HCT116 (cell line): ENCODE measurements around the gene TEX29. TPM values are rescaled to one million over a fixed set of nuclear protein-coding genes. Genes with fewer than 3 reads are reported as not detected.

Experiments used
- ATAC-seq: fragments of 200-7000 bp; cut with Tn5 transposase; 2 replicates; pipeline ENCODE4 v1.9.1; 2020; ENCODE audit warnings: mild to moderate bottlenecking, moderate library complexity
- BruUV-seq: library from RNA; stranded (reverse); fragments of 400-500 nt; replicated peaks from 2 replicates; lab custom pipeline; 2021; lab: Mats Ljungman, UMichigan
- CTCF ChIA-PET: fragments of 300-600 bp; sonication (Branson Sonifier 250); formaldehyde crosslinking; loops from one replicate; lab custom pipeline; 2021; ENCODE audit warnings: antibody characterized with exemption; lab: Charles Lee
- POLR2A ChIA-PET: fragments of 300-600, 350-600 bp; sonication (Branson Sonifier 250); formaldehyde crosslinking; loops from one replicate; lab custom pipeline; 2021; ENCODE audit warnings: antibody characterized with exemption; lab: Charles Lee
- RAD21 ChIA-PET, 2 experiments: fragments of 300-600 bp; sonication (Branson Sonifier 250); formaldehyde crosslinking; loops; one replicate each; lab custom pipeline; 2023; ENCODE audit warnings: low total read pairs in 2 of 2; ENCODE audit not compliant: uncharacterized antibody in 2 of 2, unreplicated experiment in 2 of 2, low non-redundant PET in 1 of 2; lab: Charles Lee
- DNase-seq: peaks from one replicate; pipeline ENCODE4 v3.0.0-alpha.2; 2010; ENCODE audit warnings: low read depth, low spot score
- H2AFZ ChIP-seq: fragments of 200-600 bp; shearing (Covaris generic), sonication (generic); 2 replicates; pipeline ENCODE4 v1.6.1; 2017; ENCODE audit warnings: low read depth, mixed run types, mixed read lengths, antibody characterized with exemption, low read length; ENCODE audit not compliant: poor library complexity, severe bottlenecking
- H3K27ac ChIP-seq: 2 replicates; pipeline ENCODE4 v1.5.1; 2012; ENCODE audit warnings: low read depth, low read length
- H3K27me3 ChIP-seq: fragments of 200-600 bp; sonication (generic); 2 replicates; pipeline ENCODE4 v1.6.1; 2016; ENCODE audit warnings: mixed run types, low read length, mixed read lengths; ENCODE audit not compliant: insufficient read depth
- H3K36me3 ChIP-seq, 2 experiments: fragments of 200-500 bp in 1 of 2; fragments of 200-600 bp in 1 of 2; sonication (Bioruptor generic) in 1 of 2; sonication (generic) in 1 of 2; 2 replicates each; pipeline versions ENCODE4 v1.5.1 to v1.6.1; 2014 to 2016; ENCODE audit warnings: low read length in 2 of 2, inconsistent platforms in 1 of 2, mixed read lengths in 1 of 2, mixed run types in 1 of 2; ENCODE audit not compliant: insufficient read depth in 2 of 2, control insufficient read depth in 1 of 2
- H3K4me1 ChIP-seq, 2 experiments: fragments of 200-600 bp in 1 of 2; sonication (generic) in 1 of 2; 2 replicates each; pipeline versions ENCODE4 v1.5.1 to v1.6.1; 2012 to 2017; ENCODE audit warnings: low read length in 2 of 2, inconsistent platforms in 1 of 2, mild to moderate bottlenecking in 1 of 2, mixed read lengths in 1 of 2, mixed run types in 1 of 2, moderate library complexity in 1 of 2; ENCODE audit not compliant: insufficient read depth in 2 of 2, control insufficient read depth in 1 of 2
- H3K4me2 ChIP-seq: fragments of 200-600 bp; sonication (generic); 2 replicates; pipeline ENCODE4 v1.6.1; 2017; ENCODE audit warnings: mixed run types, low read length, mixed read lengths
- H3K4me3 ChIP-seq, 2 experiments: fragments of 200-600 bp in 1 of 2; sonication (generic) in 1 of 2; replicated peaks in 1 of 2; 2 replicates each; pipeline ENCODE4 v1.5.1; 2011 to 2016; ENCODE audit warnings: low read length in 2 of 2, control low read depth in 1 of 2, low read depth in 1 of 2, mild to moderate bottlenecking in 1 of 2, mixed read lengths in 1 of 2, mixed run types in 1 of 2
- H3K79me2 ChIP-seq: fragments of 200-600 bp; sonication (generic); 2 replicates; pipeline ENCODE4 v1.6.1; 2017; ENCODE audit warnings: mild to moderate bottlenecking, mixed run types, low read length, moderate library complexity, mixed read lengths; ENCODE audit not compliant: insufficient read depth
- H3K9ac ChIP-seq: fragments of 200-600 bp; sonication (generic); 2 replicates; pipeline ENCODE4 v1.6.1; 2016; ENCODE audit warnings: low read length, mixed read lengths
- H3K9me2 ChIP-seq: fragments of 200-600 bp; sonication (generic), shearing (Covaris generic); 2 replicates; pipeline ENCODE4 v1.6.1; 2017; ENCODE audit warnings: mixed run types, mild to moderate bottlenecking, moderate library complexity; ENCODE audit not compliant: insufficient read depth
- H3K9me3 ChIP-seq, 2 experiments: fragments of 200-500 bp in 1 of 2; fragments of 200-600 bp in 1 of 2; sonication (Bioruptor generic) in 1 of 2; sonication (generic) in 1 of 2; 2 replicates each; pipeline ENCODE4 v1.6.1; 2014 to 2017; ENCODE audit warnings: low read length in 2 of 2, mixed read lengths in 2 of 2, inconsistent platforms in 1 of 2, low read depth in 1 of 2, mild to moderate bottlenecking in 1 of 2, mixed run types in 1 of 2, moderate library complexity in 1 of 2; ENCODE audit not compliant: control insufficient read depth in 1 of 2, insufficient read depth in 1 of 2
- H4K20me1 ChIP-seq: fragments of 200-600 bp; sonication (generic), shearing (Covaris generic); 2 replicates; pipeline ENCODE4 v1.6.1; 2017; ENCODE audit warnings: mixed run types, mild to moderate bottlenecking, moderate library complexity; ENCODE audit not compliant: insufficient read depth
- ATF3 ChIP-seq: IDR thresholded peaks from 2 replicates; pipeline ENCODE4 v1.6.1; 2012
- CBX3 ChIP-seq: IDR thresholded peaks from 2 replicates; pipeline ENCODE4 v1.6.1; 2012; ENCODE audit warnings: low read depth
- CTCF ChIP-seq, 3 experiments: fragments of 200-600 bp in 1 of 3; sonication (generic) in 1 of 3; IDR thresholded peaks in 2 of 3; conservative IDR thresholded peaks in 1 of 3; 2 replicates each; pipeline ENCODE4 v1.5.1; 2012 to 2017; ENCODE audit warnings: low read depth in 2 of 3, low read length in 2 of 3, antibody characterized with exemption in 1 of 3, borderline replicate concordance in 1 of 3, control low read depth in 1 of 3, mild to moderate bottlenecking in 1 of 3, mixed read lengths in 1 of 3, mixed run types in 1 of 3, moderate library complexity in 1 of 3; ENCODE audit not compliant: insufficient read depth in 1 of 3
- ELF1 ChIP-seq: IDR thresholded peaks from 2 replicates; pipeline ENCODE4 v1.6.1; 2012; ENCODE audit warnings: low read depth, borderline replicate concordance
- POLR2AphosphoS5 ChIP-seq: IDR thresholded peaks from 2 replicates; pipeline ENCODE4 v1.6.1; 2011; ENCODE audit warnings: mild to moderate bottlenecking, low read depth, low read length, moderate library complexity
- REST ChIP-seq: IDR thresholded peaks from 2 replicates; pipeline ENCODE4 v1.6.1; 2012; ENCODE audit warnings: low read depth
- SP1 ChIP-seq: IDR thresholded peaks from 2 replicates; pipeline ENCODE4 v1.6.1; 2012; ENCODE audit warnings: low read depth
- YY1 ChIP-seq: IDR thresholded peaks from 2 replicates; pipeline ENCODE4 v1.6.1; 2011; ENCODE audit warnings: low read length, low read depth, moderate library complexity, mild to moderate bottlenecking; ENCODE audit not compliant: insufficient replicate concordance; ENCODE audit errors: extremely low read depth
- intact Hi-C: fragments of 100-400 bp; cut with micrococcal nuclease; formaldehyde crosslinking; loops from 2 replicates; pipeline ENCODE4 v1.10.0; 2022
- total RNA-seq: library from RNA; stranded (reverse); gene quantifications from one replicate; pipeline ENCODE4 v1.2.1, GENCODE V29; 2021; ENCODE audit not compliant: unreplicated experiment

TEX29 gene
- total RNA-seq, 1 experiment from 2014 or later = not detected

- Histone ChIP-seq H3K4me2 (no peak overlapping the region), H2AFZ (no peak overlapping the region), H3K9me3 (no peaks in the 10 kb centered on the region), H3K9ac (no peak overlapping the region), H4K20me1 (no peaks in the 10 kb centered on the region), H3K79me2 (no peaks in the 10 kb centered on the region), H3K27me3 (no peaks in the 10 kb centered on the region), H3K36me3 (no peaks in the 10 kb centered on the region), H3K4me1 (peaks cover 0 to under 1% of the 10 kb centered on the region in 2 experiments; a peak in 1 of 4 replicates), H3K9me2 (no peaks in the 10 kb centered on the region), H3K27ac (no peak overlapping the region), H3K4me3 (no peak overlapping the region)
- TF ChIP-seq REST (no peak), YY1 (no peak), ATF3 (no peak), ELF1 (no peak), POLR2AphosphoS5 (no peak), CBX3 (no peak), CTCF (IDR thresholded peaks at IDR 0.05 in 2 of 3, conservative IDR thresholded peaks at IDR 0.05 in 1 of 3; ENCODE audit: borderline replicate concordance in 1 of 3, insufficient read depth in 1 of 3, low read depth in 2 of 3, low read length in 2 of 3) (no peak), SP1 (no peak)
- DNase-seq (no peak), ATAC-seq (no peak)
- ChIA-PET RAD21 (no interaction called here), POLR2A (no interaction called here), CTCF (no interaction called here)
- intact Hi-C loops = no loop called here
- BruUV-seq = no TSS peak
Observed at GRCh38 chr13:111342721-111343120, 22.3 kb downstream of the TEX29 start.
